Duodenal mucosa (tissue), 2 donors: Measurements from ENCODE around the gene JOSD2.
"Not testable (repeated sequence)": the region's sequence is repeated elsewhere in the genome, so short reads cannot be mapped to it uniquely, and the experiment has no call there.

Source experiments
- H3K27ac ChIP-seq: one replicate; pipeline ENCODE4 v1.7.0; 2013; ENCODE audit warnings: low read depth, low read length
- H3K27me3 ChIP-seq, 2 donors: one replicate each; pipeline ENCODE4 v1.7.0; 2013; ENCODE audit warnings: low read length in 2 of 2, control low read depth in 1 of 2; ENCODE audit not compliant: insufficient read depth in 2 of 2, control insufficient read depth in 1 of 2
- H3K36me3 ChIP-seq, 2 donors: one replicate each; pipeline ENCODE4 v1.7.0; 2013; ENCODE audit warnings: low read length in 2 of 2, control low read depth in 1 of 2; ENCODE audit not compliant: insufficient read depth in 2 of 2, control insufficient read depth in 1 of 2
- H3K4me1 ChIP-seq, 2 donors: one replicate each; pipeline ENCODE4 v1.7.0; 2013; ENCODE audit warnings: low read length in 2 of 2, control low read depth in 1 of 2; ENCODE audit not compliant: insufficient read depth in 2 of 2, control insufficient read depth in 1 of 2
- H3K4me3 ChIP-seq, 2 donors: one replicate each; pipeline ENCODE4 v1.7.0; 2013; ENCODE audit warnings: low read length in 2 of 2, low read depth in 1 of 2
- H3K9ac ChIP-seq, 2 donors: one replicate each; pipeline ENCODE4 v1.7.0; 2013; ENCODE audit warnings: low read length in 2 of 2, low read depth in 1 of 2
- H3K9me3 ChIP-seq, 2 donors: one replicate each; pipeline ENCODE4 v1.7.0; 2013; ENCODE audit warnings: low read length in 2 of 2, control low read depth in 1 of 2; ENCODE audit not compliant: control insufficient read depth in 1 of 2

The JOSD2 gene

DNA sequence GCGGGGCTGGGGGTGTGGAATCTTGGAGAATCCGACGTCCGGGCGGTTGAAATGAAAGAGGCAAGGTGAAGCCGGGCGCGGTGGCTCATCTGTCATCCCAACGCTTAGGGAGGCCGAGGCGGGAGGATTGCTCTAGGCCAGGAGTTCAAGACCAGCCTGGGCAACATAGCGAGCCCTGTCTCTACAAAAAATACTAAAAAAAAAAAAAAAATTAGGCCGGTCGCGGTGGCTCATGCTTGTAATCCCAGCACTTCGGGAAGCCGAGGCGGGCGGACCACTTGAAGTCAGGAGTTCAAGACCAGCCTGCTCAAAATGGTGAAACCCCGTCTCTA lies 34.1 kb downstream of the JOSD2 start:
- H3K9me3 ChIP-seq, result no peaks in the 10 kb centered on the region
- H3K4me3 ChIP-seq, result peak overlapping the region; percentile 78 to 95
- peak overlapping the region; percentile 74 to 84 for H3K9ac ChIP-seq
- peaks cover 7 to 8% of the 10 kb centered on the region in 2 donors for H3K4me1 ChIP-seq
- peaks cover 20 to 37% of the 10 kb centered on the region in 2 donors for H3K36me3 ChIP-seq
- no peaks in the 10 kb centered on the region for H3K27me3 ChIP-seq
- peak overlapping the region; percentile 79 for H3K27ac ChIP-seq

DNA sequence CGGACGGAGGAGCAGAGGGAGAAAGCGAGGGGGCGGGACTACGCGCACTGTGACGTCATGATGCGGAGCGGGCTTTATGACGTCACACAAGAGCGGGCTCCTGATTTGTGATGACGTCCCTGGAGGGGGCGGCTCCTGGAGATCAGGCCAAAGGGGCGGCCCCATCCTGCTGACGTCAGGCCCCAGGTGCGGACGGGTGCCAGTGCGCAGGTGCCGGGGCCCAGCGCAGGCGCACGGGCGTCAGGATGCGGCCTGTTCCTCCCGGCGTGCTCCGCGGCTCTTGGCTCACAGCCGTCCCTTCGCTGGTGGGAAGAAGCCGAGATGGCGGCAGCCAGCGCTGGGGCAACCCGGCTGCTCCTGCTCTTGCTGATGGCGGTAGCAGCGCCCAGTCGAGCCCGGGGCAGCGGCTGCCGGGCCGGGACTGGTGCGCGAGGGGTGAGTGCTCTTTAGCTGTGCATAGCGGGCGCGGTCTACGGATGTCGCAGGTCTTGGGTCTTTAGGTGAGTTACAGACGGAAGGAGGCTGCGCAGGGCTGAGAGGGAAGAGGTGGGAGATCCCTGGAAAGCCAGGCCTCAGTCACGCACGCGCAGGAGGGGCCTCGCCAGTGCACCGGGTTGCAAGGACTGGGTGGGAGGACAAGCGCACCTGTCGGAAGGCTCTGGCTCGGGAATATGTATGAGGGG lies 34.6 kb downstream of the JOSD2 start, which contains the start of the genes EMC10 and GARIN5A:
TSS of gene EMC10 (plus strand) at position 284 of the 683 bp plus-strand sequence. CDS start at position 322, 38 bp downstream.
TSS of gene GARIN5A (minus strand) at position 625 of the 683 bp plus-strand sequence. CDS start at position 165, 460 bp downstream.
- Histone ChIP-seq H3K36me3 (peaks cover 20 to 32% of the 10 kb centered on the region in 2 donors), H3K27ac (peak within 1 kb of the TSS; percentile 79), H3K4me3 (peak within 1 kb of the TSS; percentile 78 to 95), H3K9me3 (no peaks in the 10 kb centered on the region), H3K9ac (peak within 1 kb of the TSS; percentile 74 to 84), H3K27me3 (no peaks in the 10 kb centered on the region), H3K4me1 (peaks cover 7 to 8% of the 10 kb centered on the region in 2 donors)

DNA sequence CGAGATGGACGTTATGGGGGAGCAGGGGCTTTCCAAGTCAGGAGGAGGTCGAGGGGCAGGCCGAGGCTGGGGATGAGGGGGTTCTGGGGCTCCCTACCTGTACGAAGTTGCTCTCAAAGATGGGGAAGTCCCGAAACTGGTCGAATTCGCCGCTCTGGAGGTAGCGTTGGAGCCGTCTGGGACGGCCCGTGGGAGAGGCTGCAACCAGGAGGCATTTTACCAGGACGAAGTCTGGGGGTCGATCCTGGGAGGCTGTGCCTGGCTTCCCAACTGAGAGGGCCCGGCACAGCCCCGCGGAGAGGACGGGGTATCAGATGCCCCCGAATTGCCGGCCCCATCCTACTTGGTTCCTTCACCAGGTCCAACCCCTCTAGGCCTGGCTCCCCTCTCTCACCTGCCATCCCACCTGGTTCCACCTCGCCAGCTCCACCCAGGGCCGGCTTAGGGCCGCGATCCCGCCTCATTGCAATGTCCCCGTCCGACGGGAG lies 35.2 kb downstream of the JOSD2 start:
- no peak overlapping the region for H3K9ac ChIP-seq
- peak overlapping the region; percentile 78 to 95 for H3K4me3 ChIP-seq
- H3K27me3 ChIP-seq, result no peaks in the 10 kb centered on the region
- H3K9me3 ChIP-seq, result no peaks in the 10 kb centered on the region
- H3K27ac ChIP-seq, result no peak overlapping the region
- peaks cover 20 to 28% of the 10 kb centered on the region in 2 donors for H3K36me3 ChIP-seq
- peaks cover 7 to 8% of the 10 kb centered on the region in 2 donors for H3K4me1 ChIP-seq

DNA sequence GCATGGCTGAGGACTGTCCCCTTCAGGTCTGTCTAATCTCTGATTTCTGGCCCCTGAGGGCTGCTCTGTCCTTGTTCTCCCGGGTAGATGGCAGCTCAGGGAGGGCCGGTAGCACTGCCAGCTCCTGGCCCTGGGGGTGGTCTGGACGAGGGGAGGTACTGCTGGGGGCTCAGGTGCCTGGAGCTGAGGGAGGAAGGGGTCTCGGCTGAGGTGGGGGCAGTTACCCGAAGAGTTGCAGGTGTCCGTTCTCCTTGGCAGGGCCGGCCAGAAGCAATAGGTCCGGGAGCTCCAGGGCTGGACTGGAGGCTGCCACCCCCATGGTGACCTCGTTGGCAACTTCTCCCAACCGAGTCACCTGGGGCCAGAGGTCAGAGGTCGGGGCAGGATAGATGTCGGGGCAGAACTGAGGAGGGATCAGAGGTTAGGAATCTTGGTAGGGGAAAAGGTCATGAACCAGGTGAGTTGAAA lies 35.9 kb downstream of the JOSD2 start:
- peaks cover 7 to 8% of the 10 kb centered on the region in 2 donors for H3K4me1 ChIP-seq
- H3K36me3 ChIP-seq, result peaks cover 20 to 21% of the 10 kb centered on the region in 2 donors
- no peak overlapping the region for H3K9ac ChIP-seq
- H3K27me3 ChIP-seq, result no peaks in the 10 kb centered on the region
- H3K4me3 ChIP-seq, result no peak overlapping the region
- no peak overlapping the region for H3K27ac ChIP-seq
- H3K9me3 ChIP-seq, result no peaks in the 10 kb centered on the region

DNA sequence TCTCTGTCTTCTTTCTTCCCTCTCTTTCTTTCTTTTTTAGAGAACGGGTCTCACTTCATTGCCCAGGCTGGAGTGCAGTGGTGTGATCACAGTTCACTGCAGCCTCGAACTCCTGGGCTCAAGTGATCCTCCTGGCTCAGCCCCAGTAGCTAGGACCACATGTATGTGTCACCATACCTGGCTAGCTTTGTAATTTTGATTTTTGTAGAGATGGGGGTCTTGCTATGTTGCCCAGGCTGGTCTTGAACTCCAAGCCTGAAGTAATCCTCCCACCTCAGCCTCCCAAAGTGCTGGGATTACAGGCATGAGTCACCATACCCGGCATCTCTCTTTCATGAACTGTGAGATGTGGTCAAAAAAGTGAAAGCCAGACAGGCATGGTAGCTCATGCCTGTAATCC lies 37.7 kb downstream of the JOSD2 start:
- not testable (repeated sequence) for H3K4me3 ChIP-seq, H3K4me1 ChIP-seq, H3K9ac ChIP-seq, H3K9me3 ChIP-seq, H3K27ac ChIP-seq, H3K36me3 ChIP-seq, H3K27me3 ChIP-seq

DNA sequence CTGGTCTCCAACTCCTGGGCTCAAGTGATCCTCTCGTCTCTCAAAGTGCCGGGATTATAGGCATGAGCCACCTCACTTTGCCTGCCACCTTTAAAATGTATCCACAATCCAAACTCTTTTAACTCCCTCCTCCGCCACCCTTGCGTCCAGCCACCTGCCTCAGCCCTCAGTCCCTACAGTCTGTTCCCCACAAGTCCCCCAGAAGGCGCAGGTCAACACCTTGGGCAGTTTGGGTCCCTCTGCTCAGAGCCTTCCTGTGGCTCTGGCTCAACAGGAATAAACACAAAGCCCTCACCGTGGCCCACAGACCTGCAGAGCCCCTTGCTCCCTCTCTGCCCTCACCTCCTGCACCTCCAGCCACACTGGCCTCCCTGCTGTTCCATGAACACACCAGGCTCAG lies 42.2 kb downstream of the JOSD2 start:
- no peaks in the 10 kb centered on the region for H3K36me3 ChIP-seq
- no peak overlapping the region for H3K9ac ChIP-seq
- H3K27me3 ChIP-seq, result no peaks in the 10 kb centered on the region
- H3K4me1 ChIP-seq, result peaks cover 26 to 30% of the 10 kb centered on the region in 2 donors
- no peaks in the 10 kb centered on the region for H3K9me3 ChIP-seq
- no peak overlapping the region for H3K4me3 ChIP-seq
- H3K27ac ChIP-seq, result no peak overlapping the region

DNA sequence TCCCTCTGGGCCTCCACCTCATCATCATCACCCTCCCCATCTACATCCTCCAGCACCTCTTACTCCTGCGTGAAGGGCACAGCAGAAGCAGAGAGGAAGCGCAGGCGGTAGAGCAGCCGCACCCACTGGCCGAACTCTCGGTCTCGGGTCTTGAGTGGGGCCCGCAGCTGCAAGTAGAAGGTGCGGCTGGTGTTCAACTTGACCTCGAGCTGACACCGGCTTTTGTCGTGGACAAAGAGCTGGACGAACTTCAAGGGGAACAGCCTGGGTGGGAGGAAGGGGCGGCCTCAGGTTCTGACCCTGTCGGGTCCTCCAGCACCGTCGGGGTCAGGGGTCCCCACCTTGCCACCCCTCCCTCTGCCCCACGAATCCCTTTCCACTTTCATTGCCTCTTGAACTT lies 43.4 kb downstream of the JOSD2 start:
- H3K9ac ChIP-seq, result no peak overlapping the region
- no peaks in the 10 kb centered on the region for H3K9me3 ChIP-seq
- H3K36me3 ChIP-seq, result no peaks in the 10 kb centered on the region
- no peak overlapping the region for H3K4me3 ChIP-seq
- no peak overlapping the region for H3K27ac ChIP-seq
- H3K27me3 ChIP-seq, result no peaks in the 10 kb centered on the region
- peaks cover 26 to 30% of the 10 kb centered on the region in 2 donors for H3K4me1 ChIP-seq

DNA sequence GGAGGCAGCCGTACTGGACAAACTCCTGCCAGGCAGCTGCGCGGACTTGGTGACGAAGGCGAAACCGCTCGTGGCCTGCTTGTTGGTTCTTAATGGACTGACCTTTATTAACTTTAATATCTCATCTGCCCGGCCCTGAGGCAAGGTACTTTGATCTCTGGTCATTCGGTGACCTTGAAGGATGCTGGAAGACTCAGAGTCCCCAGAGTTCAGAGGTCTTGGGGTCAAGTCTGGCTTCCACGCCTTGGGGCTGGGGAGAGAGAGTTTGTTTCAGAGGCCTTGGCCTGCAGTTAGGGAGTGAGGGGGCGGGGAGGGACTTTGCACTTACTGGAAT lies 44.3 kb downstream of the JOSD2 start:
- Histone ChIP-seq H3K4me1 (peaks cover 26 to 30% of the 10 kb centered on the region in 2 donors), H3K36me3 (no peaks in the 10 kb centered on the region), H3K9ac (no peak overlapping the region), H3K4me3 (no peak overlapping the region), H3K9me3 (no peaks in the 10 kb centered on the region), H3K27ac (peak overlapping the region; percentile 42), H3K27me3 (no peaks in the 10 kb centered on the region)

DNA sequence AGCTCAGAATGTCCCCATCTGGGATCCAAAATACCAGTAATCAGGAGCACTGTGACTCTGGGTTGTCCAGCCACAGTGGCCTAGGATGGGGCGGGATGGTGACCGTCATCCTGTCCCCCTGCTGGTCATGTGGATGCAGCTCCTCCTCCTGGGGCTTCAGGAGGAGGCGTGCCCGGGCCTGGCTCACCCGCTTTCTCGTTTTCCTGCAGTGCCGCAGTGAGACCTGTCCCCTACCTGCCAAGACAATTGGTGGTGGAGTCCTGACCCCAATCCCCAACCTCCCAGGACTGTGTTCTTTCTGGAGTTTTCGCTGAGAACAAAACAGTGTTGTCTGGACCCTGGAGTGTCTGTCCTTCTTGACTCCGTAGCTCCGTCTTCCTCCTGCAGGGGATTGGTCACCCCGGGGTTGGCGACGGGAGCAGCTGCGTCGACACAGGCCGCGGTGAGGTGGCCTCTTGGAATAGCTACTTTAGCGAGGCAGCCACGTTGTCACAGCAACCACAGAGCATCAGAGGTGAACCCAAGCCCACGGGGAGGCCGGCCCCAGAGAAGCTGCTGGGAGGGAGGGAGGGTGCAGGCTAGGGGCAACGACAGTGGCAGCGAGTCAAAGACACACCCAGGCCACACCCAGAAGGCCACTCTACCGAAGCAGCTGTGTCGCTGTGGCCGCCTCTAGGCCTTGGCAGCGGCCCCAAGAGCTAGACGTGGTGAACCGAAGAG lies 44.8 kb downstream of the JOSD2 start:
- no peak overlapping the region for H3K4me3 ChIP-seq
- H3K9ac ChIP-seq, result no peak overlapping the region
- H3K9me3 ChIP-seq, result no peaks in the 10 kb centered on the region
- no peaks in the 10 kb centered on the region for H3K36me3 ChIP-seq
- peaks cover 26 to 30% of the 10 kb centered on the region in 2 donors for H3K4me1 ChIP-seq
- H3K27ac ChIP-seq, result no peak overlapping the region
- no peaks in the 10 kb centered on the region for H3K27me3 ChIP-seq

DNA sequence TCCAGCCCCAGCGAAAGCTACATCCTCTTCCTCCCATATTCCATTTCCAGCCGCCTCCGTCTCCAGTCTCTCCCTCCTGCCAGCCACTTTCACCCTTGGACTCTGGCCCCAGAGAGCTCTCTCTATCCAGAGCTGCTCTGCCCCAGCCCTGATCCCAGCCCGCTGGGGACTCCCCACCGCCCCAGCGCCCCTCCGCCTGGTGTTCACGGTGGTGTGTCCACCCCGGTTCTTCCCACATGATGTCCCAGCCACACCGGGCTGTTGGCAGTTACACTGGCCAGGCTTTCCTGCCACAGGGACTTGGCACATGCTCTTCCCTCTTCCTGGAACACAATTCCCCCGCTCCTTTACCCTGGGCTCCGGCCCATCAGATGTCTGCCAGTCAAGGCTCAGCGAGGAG lies 46.0 kb downstream of the JOSD2 start:
- H3K27me3 ChIP-seq, result no peaks in the 10 kb centered on the region

More for the DNA sequence above, 46.0 kb downstream of the JOSD2 start:
- Histone ChIP-seq H3K9me3 (no peaks in the 10 kb centered on the region), H3K36me3 (no peaks in the 10 kb centered on the region), H3K4me1 (peaks cover 26 to 30% of the 10 kb centered on the region in 2 donors), H3K27ac (no peak overlapping the region), H3K9ac (no peak overlapping the region), H3K4me3 (no peak overlapping the region)
